Colon (tissue), 2 donors: ENCODE data around the gene CDCA4.

Experiments used
- FAIRE-seq: peaks from 2 replicates; lab custom pipeline; 2012; peaks lifted over from hg19 to GRCh38; lab: Jason Lieb, UNC
- donor health status: control.
- donor health status: control.

The CDCA4 gene

GRCh38 chr14:104989236-104989950 is 31.5 kb downstream of the CDCA4 start:
- FAIRE-seq, result no peak

GRCh38 chr14:104986487-104987164 is 34.3 kb downstream of the CDCA4 start:
- FAIRE-seq, result no peak

- no peak for FAIRE-seq
Measured at GRCh38 chr14:104985675-104986486, 35.0 kb downstream of the CDCA4 start, which contains the start of gene CLBA1. Gene CLBA1 (plus strand): TSS chr14:104985788. CDS start chr14:104986432, 644 bp downstream.

- no peak for FAIRE-seq
Measured at GRCh38 chr14:104984056-104984894, 36.6 kb downstream of the CDCA4 start.

GRCh38 chr14:104983231-104983721 is 37.6 kb downstream of the CDCA4 start:
- FAIRE-seq, result no peak

- no peak for FAIRE-seq
Measured at GRCh38 chr14:104982548-104983230, 38.2 kb downstream of the CDCA4 start.

- no peak for FAIRE-seq
Measured at GRCh38 chr14:104981699-104982541, 39.0 kb downstream of the CDCA4 start.

- FAIRE-seq, result no peak
Measured at GRCh38 chr14:104980611-104981531, 40.0 kb downstream of the CDCA4 start.

GRCh38 chr14:104979758-104980610 is 40.9 kb downstream of the CDCA4 start:
- FAIRE-seq, result no peak

GRCh38 chr14:104978746-104979691 is 41.9 kb downstream of the CDCA4 start:
- FAIRE-seq, result no peak

GRCh38 chr14:104977681-104978653 is 42.9 kb downstream of the CDCA4 start, which contains the start of gene AHNAK2:
Gene AHNAK2 (minus strand): TSS chr14:104978374. CDS start chr14:104978237, 137 bp downstream.
- no peak for FAIRE-seq

GRCh38 chr14:104977008-104977680 is 43.7 kb downstream of the CDCA4 start:
- FAIRE-seq, result no peak

GRCh38 chr14:104976198-104977007 is 44.5 kb downstream of the CDCA4 start:
- FAIRE-seq, result no peak
